NB4 (cell line): ENCODE results near the gene TOR2A.
A peak's percentile ranks its signal among the peaks of the same experiment; 100 is the strongest.

Experiments used
- DNase-seq: peaks from one replicate; pipeline ENCODE4 v3.0.0; 2010; ENCODE audit warnings: low read depth
- H3K4me3 ChIP-seq: one replicate; pipeline ENCODE4 v1.5.1; 2011; ENCODE audit warnings: mild to moderate bottlenecking, low read depth, low read length, moderate library complexity
- MYC ChIP-seq: IDR thresholded peaks from 2 replicates; pipeline ENCODE4 v1.6.1; 2011; ENCODE audit warnings: low read depth, low read length
- POLR2A ChIP-seq: IDR thresholded peaks from 2 replicates; pipeline ENCODE4 v1.6.1; 2011; ENCODE audit warnings: mild to moderate bottlenecking; ENCODE audit not compliant: insufficient read length; ENCODE audit errors: extremely low read depth
- TF ChIP-seq, protein P1 (sequence below): IDR thresholded peaks from 2 replicates; pipeline ENCODE4 v1.6.1; 2011; ENCODE audit warnings: low read depth, low read length
- TF ChIP-seq, protein P2 (sequence below): IDR thresholded peaks from one replicate; pipeline ENCODE4 v1.5.1; 2012; ENCODE audit warnings: low read depth, low read length

TOR2A gene

DNA sequence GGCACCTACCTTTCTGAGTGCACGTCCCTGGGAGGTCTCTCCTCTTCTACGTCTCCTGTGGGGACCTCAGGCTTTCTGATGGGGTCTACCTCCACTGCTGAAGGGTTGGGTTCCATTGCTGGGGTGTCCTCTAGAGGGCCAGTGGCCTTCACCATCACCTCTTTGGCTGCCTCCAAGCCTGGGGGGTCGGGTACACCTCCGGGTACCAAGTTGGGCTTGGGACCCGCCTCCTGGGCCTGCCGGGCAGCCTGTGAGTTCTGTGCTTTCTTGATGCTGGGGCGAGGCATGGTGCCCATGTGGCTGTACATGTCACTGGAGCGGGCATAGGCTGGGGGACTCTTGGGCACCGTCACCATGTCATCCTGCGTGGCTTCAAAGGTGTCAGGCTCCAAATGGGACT lies 38.9 kb upstream of the TOR2A start:
- TF ChIP-seq POLR2A, result no peak
- TF ChIP-seq MYC, result no peak
- TF ChIP-seq, protein P1, sequence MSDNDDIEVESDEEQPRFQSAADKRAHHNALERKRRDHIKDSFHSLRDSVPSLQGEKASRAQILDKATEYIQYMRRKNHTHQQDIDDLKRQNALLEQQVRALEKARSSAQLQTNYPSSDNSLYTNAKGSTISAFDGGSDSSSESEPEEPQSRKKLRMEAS, result no peak
- TF ChIP-seq, protein P2, sequence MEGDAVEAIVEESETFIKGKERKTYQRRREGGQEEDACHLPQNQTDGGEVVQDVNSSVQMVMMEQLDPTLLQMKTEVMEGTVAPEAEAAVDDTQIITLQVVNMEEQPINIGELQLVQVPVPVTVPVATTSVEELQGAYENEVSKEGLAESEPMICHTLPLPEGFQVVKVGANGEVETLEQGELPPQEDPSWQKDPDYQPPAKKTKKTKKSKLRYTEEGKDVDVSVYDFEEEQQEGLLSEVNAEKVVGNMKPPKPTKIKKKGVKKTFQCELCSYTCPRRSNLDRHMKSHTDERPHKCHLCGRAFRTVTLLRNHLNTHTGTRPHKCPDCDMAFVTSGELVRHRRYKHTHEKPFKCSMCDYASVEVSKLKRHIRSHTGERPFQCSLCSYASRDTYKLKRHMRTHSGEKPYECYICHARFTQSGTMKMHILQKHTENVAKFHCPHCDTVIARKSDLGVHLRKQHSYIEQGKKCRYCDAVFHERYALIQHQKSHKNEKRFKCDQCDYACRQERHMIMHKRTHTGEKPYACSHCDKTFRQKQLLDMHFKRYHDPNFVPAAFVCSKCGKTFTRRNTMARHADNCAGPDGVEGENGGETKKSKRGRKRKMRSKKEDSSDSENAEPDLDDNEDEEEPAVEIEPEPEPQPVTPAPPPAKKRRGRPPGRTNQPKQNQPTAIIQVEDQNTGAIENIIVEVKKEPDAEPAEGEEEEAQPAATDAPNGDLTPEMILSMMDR, result no peak

DNA sequence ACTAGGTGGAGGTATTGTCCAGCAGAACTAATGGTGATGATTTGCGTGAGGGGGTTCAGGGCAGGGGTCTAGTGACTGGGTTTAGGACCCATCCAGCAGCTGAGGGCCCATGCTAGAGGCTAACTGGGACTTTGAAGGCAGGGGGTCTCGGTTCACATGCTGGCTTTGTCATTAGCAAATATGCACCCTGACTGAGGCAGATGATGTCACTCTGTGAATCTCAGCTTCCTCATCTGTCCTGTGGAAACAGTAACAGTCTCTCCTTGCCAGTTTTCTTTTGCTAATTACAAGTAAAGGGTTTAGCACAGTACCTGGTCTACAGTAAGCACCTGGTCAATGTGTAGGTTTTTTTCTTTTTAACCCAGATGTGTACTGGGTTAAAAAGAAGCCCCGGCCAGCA lies 38.2 kb upstream of the TOR2A start:
- TF ChIP-seq POLR2A (no peak), MYC (no peak)
- TF ChIP-seq, protein P1, result no peak
- TF ChIP-seq, protein P2, result no peak
- H3K4me3 ChIP-seq, result no peak overlapping the region
- no peak for DNase-seq

More for the DNA sequence above, 38.9 kb upstream of the TOR2A start:
- DNase-seq, result no peak
- no peak overlapping the region for H3K4me3 ChIP-seq

DNA sequence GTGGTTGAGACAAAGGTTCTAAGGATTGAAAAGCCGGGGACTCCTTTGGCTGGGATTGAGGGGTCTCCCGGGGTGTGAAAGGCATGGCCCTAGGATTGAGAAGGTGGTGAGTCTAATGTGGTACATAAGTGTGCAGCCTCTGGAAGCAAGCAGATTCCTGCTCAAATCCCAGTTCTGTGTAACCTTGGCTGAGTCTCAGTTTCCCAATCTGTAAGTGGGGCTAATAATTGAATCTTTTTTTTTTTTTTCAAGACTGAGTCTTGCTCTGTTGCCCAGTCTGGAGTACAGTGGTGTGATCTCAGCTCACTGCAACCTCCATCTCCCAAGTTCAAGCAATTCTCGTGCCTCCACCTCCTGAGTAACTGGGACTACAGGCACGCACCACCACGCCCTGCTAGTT lies 37.5 kb upstream of the TOR2A start:
- H3K4me3 ChIP-seq, result no peak overlapping the region
- no peak for DNase-seq
- TF ChIP-seq POLR2A (no peak), MYC (no peak)
- TF ChIP-seq, protein P2, result no peak
- TF ChIP-seq, protein P1, result no peak

DNA sequence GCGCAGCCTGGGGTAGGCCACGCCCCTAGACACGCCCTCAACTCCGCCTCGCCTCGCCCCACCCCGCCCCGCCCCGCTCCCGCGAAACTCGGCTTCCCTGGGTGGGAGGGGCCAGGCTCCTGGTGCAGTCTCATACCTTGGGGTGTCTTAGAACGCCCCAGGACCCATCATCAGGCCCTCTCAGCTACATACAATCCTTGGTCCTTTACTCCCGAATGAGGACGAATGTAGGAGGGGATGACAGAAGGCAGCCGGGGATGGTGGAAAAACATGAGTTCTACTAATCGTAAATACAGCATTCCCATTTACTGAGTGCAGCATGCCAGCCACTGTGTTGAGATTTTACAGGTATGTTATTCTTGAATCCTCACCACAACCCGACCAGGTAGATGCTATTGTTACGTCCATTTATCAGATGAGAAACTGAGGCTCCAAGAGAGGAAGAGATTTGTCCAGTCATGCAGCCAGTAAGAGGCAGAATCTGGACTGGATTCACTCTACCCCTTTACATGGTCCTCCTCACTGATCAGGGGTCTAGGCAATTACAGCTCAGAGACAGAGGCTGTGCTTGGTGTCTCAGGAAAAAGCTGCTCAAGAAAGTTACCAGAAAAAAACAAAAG lies 36.6 kb upstream of the TOR2A start:
- TF ChIP-seq, protein P1, result no peak
- TF ChIP-seq MYC, result no peak
- TF ChIP-seq, protein P2, result no peak
- TF ChIP-seq POLR2A, result no peak
- no peak for DNase-seq
- H3K4me3 ChIP-seq, result no peak overlapping the region

DNA sequence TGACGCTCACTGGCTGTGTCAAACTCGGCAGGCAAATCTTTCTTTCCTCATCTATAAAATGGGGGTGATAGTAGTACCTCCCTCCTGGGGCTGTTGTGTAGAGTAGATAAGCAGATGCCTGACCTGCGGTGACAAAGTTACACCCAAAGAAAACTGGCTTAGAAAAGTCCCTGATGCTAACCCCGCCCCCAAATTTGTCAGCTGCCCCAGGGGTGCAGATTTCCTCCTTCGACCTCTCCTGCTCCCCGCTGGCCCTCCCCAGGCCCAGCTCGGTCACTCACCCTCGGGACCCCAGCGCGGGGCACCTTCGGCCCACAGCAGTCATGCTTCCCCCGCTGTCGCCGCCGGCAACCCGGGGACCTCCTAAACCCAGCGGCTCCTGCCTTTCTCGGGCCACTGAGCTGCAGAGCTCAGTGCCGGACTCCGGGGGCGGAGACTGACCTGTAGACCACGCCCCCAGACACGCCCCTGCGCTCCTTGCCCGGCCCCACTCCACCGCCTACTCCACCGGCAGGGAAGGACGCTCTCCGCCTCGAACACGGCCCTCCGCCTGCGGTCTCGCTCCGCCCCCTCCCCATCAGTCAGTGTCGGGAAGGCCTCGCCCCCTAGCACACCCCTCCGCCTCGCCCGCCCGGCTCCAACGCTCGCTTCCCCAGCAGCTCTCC lies 35.9 kb upstream of the TOR2A start:
- DNase-seq, result peak; percentile 98
- TF ChIP-seq, protein P2, result no peak
- TF ChIP-seq MYC (0 out of 2 replicates have a peak, but pooled peaks have one; percentile 16), POLR2A (peak; percentile 23)
- TF ChIP-seq, protein P1, result peak; percentile 51; the same call in 1 of the 2 replicates
- peak overlapping the region; percentile 40 for H3K4me3 ChIP-seq
